Prostate gland (tissue), 2 donors: Measurements from ENCODE around the gene CA14. TPM values are rescaled to one million over a fixed set of nuclear protein-coding genes. Genes with fewer than 3 reads are reported as not detected.

ENCODE experiments used
- DNase-seq: peaks from one replicate; pipeline ENCODE4 v3.0.0-alpha.2; 2019; ENCODE audit warnings: low spot score
- H3K27ac ChIP-seq, 2 donors: fragments of 200-600 bp; sonication (generic); 2 replicates each; pipeline ENCODE4 v1.5.1; 2017 to 2019
- H3K27me3 ChIP-seq: fragments of 200-600 bp; sonication (generic); replicated peaks from 2 replicates; pipeline ENCODE4 v1.5.1; 2019; ENCODE audit not compliant: insufficient read depth
- H3K36me3 ChIP-seq, 2 donors: fragments of 200-600 bp; sonication (generic); 1 replicate in 1 of 2; 2 replicates in 1 of 2; pipeline versions ENCODE4 v1.5.1 to v1.8.1; 2017 to 2019
- H3K4me1 ChIP-seq: fragments of 200-600 bp; sonication (generic); replicated peaks from 2 replicates; pipeline ENCODE4 v1.5.1; 2019
- H3K4me3 ChIP-seq, 2 donors: fragments of 200-600 bp; sonication (generic); 2 replicates each; pipeline ENCODE4 v1.5.1; 2017 to 2019
- H3K9me3 ChIP-seq: fragments of 200-600 bp; sonication (generic); 2 replicates; pipeline ENCODE4 v1.5.1; 2017
- CTCF ChIP-seq, 4 experiments: fragments of 200-600 bp in 2 of 4; fragments of 450-650 bp in 2 of 4; sonication (generic) in 2 of 4; IDR thresholded peaks; 1 replicate in 3 of 4; 2 replicates in 1 of 4; pipeline ENCODE4 v1.5.1; 2016 to 2019; ENCODE audit warnings: antibody characterized with exemption in 4 of 4, mild to moderate bottlenecking in 2 of 4, moderate library complexity in 2 of 4
- POLR2A ChIP-seq: fragments of 450-650 bp; IDR thresholded peaks from one replicate; pipeline ENCODE4 v1.6.1; 2016; ENCODE audit warnings: antibody characterized with exemption, mild to moderate bottlenecking
- POLR2AphosphoS5 ChIP-seq: sonication (generic); formaldehyde crosslinking; IDR thresholded peaks from one replicate; pipeline ENCODE4 v1.6.1; 2017; ENCODE audit warnings: antibody characterized with exemption
- WGBS: methylation state at CpG from one replicate; pipeline ENCODE4 v1.1.5; 2018; 5-methylcytosine and 5-hydroxymethylcytosine counted together
- intact Hi-C: fragments of 100-400 bp; cut with DNase I; formaldehyde crosslinking; loops from one replicate; pipeline ENCODE4 v1.14.2; 2022
- small RNA-seq, 2 donors: library from RNA; depleted of rRNA; stranded (forward); fragments of <200 nt; gene quantifications; one replicate each; pipeline ENCODE3, GENCODE V24; 2016
- total RNA-seq, 2 donors: library from RNA; depleted of rRNA; stranded (reverse); fragments of >200 nt; gene quantifications; one replicate each; pipeline ENCODE4 v1.1.0, GENCODE V29; 2016

CA14 gene
- total RNA-seq, 2 donors from 2014 or later: 0.36 to 3.3 TPM

GRCh38 chr1:150311762-150312161 lies 54.2 kb downstream of the CA14 start:
- Histone ChIP-seq H3K9me3 (no peaks in the 10 kb centered on the region), H3K27ac (no peak overlapping the region), H3K36me3 (no peaks in the 10 kb centered on the region), H3K4me3 (no peak overlapping the region), H3K27me3 (no peaks in the 10 kb centered on the region), H3K4me1 (no peaks in the 10 kb centered on the region)
- intact Hi-C loops: no loop called here
- no peak for DNase-seq
- WGBS: 96% methylated on average over 2 of the region's 2 CpGs
- TF ChIP-seq POLR2A: no peak
- no peak for TF ChIP-seq CTCF (IDR thresholded peaks at IDR 0.05)
- TF ChIP-seq POLR2AphosphoS5: no peak

Small RNA genes lying within 50 kb of the gene (small RNA-seq; reads per million reads assigned to genes)
- gene RN7SL480P: 0 reads per million in 2 donors
- 0 to 0.37 reads per million in 2 donors for gene RNU2-17P

Other genes with a start within 250 kb of the CA14 start
- 10 to 100 TPM; 13.5 to 27.3 TPM for gene OTUD7B, start 247.0 kb upstream of the CA14 start, total RNA-seq
- 10 to 100 TPM; 29.6 to 33.3 TPM for gene VPS45, start 190.0 kb upstream of the CA14 start, total RNA-seq
- gene PLEKHO1, start 107.9 kb upstream of the CA14 start, total RNA-seq: 10 to 100 TPM; 33.1 to 75.0 TPM
- gene ANP32E, start 21.7 kb upstream of the CA14 start, total RNA-seq: 10 to 100 TPM in 1 of 2 donors, 1 to 10 TPM in 1; 9.8 to 13.5 TPM
- 100 to 1,000 TPM; 122 to 130 TPM for gene APH1A, start 11.2 kb downstream of the CA14 start, total RNA-seq
- 1 to 10 TPM; 1.4 to 8.2 TPM for gene C1orf54, start 15.0 kb downstream of the CA14 start, total RNA-seq
- 10 to 100 TPM in 1 of 2 donors, 1 to 10 TPM in 1; 6.9 to 10.1 TPM for gene CIART, start 24.8 kb downstream of the CA14 start, total RNA-seq
- gene MRPS21, start 36.1 kb downstream of the CA14 start, total RNA-seq: 10 to 100 TPM; 40.1 to 49.0 TPM
- 10 to 100 TPM; 41.1 to 61.8 TPM for gene PRPF3, start 63.8 kb downstream of the CA14 start, total RNA-seq
- gene RPRD2, start 106.4 kb downstream of the CA14 start, total RNA-seq: 10 to 100 TPM; 20.6 to 31.4 TPM
- 10 to 100 TPM; 17.4 to 30.2 TPM for gene TARS2, start 229.6 kb downstream of the CA14 start, total RNA-seq